ENCODE measurements around the gene ZDHHC18.

The ZDHHC18 gene

GRCh38 chr1:26900001-26900814, 73.7 kb downstream of the ZDHHC18 start, which contains the start of gene GPATCH3:
Gene GPATCH3, minus strand, starts transcription at chr1:26900467. Its CDS starts 25 bp downstream, at chr1:26900442.
- DNase-seq (ENCODE audit: low spot score in 2 of 2) (peak; percentile 80 to 81), ATAC-seq (ENCODE audit: low read depth) (peak; percentile 94)
- Mint-ChIP-seq H3K27ac (peak within 1 kb of the TSS; percentile 98), H3K4me3 (peak within 1 kb of the TSS; percentile 97), H3K36me3 (peaks cover 8% of the 10 kb centered on the region), H3K9me3 (no peaks in the 10 kb centered on the region), H3K4me1 (peaks cover 17% of the 10 kb centered on the region), H3K27me3 (no peaks in the 10 kb centered on the region)

DNA sequence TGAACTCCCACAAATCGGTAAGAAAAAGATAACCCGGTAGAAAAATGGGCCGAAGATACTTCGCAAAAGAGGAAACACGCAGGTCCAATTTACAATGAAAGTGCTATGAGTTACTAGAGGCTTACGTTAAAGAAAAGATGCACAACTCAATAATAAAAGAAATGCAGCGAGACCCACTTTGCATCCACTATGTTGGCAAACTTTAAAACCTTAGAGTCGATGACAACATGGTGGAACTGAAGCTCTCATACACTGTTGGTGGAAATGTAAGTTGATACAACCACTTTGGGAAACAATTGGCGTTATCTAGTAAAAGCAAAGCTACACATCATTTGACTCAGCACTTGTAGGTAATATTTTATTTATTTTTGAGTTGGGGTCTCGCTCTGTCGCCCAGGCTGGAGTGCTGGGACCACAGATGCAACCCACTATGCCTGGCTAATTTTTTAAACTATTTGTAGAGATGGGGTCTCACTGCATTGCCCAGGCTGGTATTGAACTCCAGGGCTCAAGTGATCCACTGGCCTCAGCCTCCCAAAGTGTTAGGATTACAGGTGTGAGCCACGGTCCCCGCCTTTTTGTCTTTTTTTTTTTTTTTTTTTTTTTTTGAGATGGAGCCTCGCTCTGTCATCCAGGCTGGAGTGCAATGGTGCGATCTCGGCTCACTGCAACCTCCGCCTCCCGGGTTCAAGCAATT, 74.5 kb downstream of the ZDHHC18 start:
- Mint-ChIP-seq H3K36me3 (peaks cover 8% of the 10 kb centered on the region), H3K4me3 (peak overlapping the region; percentile 97), H3K27ac (peak overlapping the region; percentile 98), H3K9me3 (no peaks in the 10 kb centered on the region), H3K27me3 (no peaks in the 10 kb centered on the region), H3K4me1 (peaks cover 17% of the 10 kb centered on the region)
- no peak for DNase-seq (ENCODE audit: low spot score in 2 of 2)
- ATAC-seq (ENCODE audit: low read depth) = peak; percentile 5

All from memory B cell (primary cell).